GM12873 (cell line): ENCODE results near the gene SHKBP1.

Experiments used
- TF ChIP-seq, protein P1 (sequence below): IDR thresholded peaks from 2 replicates; pipeline ENCODE4 v1.5.1; 2012; ENCODE audit warnings: low read depth, mild to moderate bottlenecking, moderate library complexity, low read length, control low read depth; ENCODE audit not compliant: insufficient read depth; ENCODE audit errors: missing control alignments

SHKBP1 gene

GRCh38 chr19:40565355-40565754 lies 11.3 kb upstream of the SHKBP1 start:
- TF ChIP-seq, protein P1, sequence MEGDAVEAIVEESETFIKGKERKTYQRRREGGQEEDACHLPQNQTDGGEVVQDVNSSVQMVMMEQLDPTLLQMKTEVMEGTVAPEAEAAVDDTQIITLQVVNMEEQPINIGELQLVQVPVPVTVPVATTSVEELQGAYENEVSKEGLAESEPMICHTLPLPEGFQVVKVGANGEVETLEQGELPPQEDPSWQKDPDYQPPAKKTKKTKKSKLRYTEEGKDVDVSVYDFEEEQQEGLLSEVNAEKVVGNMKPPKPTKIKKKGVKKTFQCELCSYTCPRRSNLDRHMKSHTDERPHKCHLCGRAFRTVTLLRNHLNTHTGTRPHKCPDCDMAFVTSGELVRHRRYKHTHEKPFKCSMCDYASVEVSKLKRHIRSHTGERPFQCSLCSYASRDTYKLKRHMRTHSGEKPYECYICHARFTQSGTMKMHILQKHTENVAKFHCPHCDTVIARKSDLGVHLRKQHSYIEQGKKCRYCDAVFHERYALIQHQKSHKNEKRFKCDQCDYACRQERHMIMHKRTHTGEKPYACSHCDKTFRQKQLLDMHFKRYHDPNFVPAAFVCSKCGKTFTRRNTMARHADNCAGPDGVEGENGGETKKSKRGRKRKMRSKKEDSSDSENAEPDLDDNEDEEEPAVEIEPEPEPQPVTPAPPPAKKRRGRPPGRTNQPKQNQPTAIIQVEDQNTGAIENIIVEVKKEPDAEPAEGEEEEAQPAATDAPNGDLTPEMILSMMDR: no peak

GRCh38 chr19:40565910-40566495 lies 10.7 kb upstream of the SHKBP1 start:
- TF ChIP-seq, protein P1: no peak

DNA sequence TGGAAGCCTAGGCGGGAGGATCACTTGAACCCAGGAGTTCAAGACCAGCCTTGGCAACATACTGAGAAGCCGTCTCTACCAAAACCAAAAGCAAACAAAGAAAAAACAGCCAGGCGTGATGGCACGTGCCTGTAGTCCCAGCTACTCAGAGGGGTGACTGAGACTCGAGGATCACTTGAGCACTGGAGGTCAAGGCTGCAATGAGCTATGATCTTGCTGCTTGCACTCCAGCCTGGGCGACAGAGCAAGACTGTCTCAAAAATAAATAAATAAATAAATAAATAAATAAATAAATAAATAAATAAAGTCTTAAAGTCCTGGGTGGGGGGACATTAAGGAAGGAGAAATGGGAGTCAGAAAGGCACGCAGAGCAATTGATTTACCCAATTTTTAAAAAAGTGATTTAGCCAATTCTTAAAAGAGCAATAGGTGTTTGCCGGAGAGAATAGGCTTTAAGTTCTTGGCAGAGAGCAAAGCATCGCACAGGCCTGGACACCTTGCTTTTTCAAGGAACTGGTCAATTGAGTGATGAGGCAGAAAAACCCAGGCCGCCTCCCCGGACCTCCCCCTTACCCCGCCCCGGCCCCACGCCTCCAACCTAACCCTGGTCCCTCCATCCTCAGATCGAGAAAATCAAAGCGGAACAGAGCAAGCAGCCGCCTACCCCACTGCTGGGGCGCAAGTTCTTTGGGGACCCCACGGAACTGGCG lies 9.5 kb upstream of the SHKBP1 start:
- TF ChIP-seq, protein P1: no peak

DNA sequence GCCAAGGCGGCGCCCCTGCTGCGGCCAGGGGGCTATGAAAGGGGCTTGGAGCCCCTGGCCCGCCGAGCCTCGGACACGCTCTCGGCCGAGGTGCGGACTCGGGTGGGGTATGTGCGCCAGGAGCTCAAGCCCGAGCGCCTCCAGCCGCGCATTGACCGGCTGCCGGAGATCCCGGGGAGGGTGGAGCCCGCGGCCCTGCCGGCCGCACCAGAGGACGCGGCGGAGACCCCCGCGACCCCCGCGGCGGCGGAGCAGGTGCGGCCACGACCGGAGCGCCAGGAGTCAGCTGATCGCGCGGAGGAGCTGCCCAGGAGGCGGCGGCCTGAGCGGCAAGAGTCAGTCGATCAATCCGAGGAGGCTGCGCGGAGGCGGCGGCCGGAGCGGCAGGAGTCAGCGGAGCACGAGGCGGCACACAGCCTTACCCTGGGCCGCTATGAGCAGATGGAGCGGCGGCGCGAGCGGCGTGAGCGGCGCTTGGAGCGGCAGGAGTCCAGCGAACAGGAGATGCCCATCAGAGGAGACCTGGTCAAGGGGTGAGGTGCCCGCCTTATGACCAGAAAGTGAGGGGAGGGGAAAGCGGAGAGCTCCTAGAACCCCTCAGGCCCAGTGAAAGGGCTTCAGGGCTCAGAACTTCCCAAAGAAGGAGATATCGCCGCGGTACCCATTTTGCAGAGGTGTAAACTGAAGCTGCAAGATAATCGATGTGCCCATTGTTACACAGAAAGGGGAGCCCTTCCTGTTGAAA lies 8.8 kb upstream of the SHKBP1 start:
- TF ChIP-seq, protein P1: no peak

GRCh38 chr19:40570313-40571004 lies 6.2 kb upstream of the SHKBP1 start:
- TF ChIP-seq, protein P1: no peak

DNA sequence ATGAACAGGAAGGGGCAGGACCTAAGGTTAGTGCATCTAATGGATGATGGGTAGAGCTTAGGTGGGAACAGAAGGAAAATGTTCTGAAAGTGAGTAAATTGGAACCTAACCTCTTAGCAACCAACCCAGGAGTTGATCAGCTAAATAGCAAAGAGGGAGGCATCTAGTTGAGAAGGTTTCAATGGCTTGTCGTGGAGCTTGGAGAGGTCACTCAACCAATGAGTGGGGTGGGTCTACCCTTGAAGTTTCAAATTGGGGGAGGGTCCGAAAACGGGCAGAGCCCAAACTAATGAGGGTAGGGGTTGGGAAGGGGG lies 5.7 kb upstream of the SHKBP1 start:
- TF ChIP-seq, protein P1: no peak
